Adrenal gland (tissue), 12 donors: ENCODE data around the gene UNC13D. TPM values are rescaled to one million over a fixed set of nuclear protein-coding genes. Genes with fewer than 3 reads are reported as not detected.

Source experiments
- DNase-seq, 7 donors: peaks; one replicate each; pipeline ENCODE4 v3.0.0-alpha.2; 2019 to 2020
- H3K27ac ChIP-seq, 5 donors: fragments of 200-600 bp; sonication (generic) in 4 of 5; 1 replicate in 3 of 5; 2 replicates in 2 of 5; pipeline versions ENCODE4 v1.5.1 to v1.8.0; 2016 to 2020; ENCODE audit warnings: mild to moderate bottlenecking in 1 of 5
- H3K27me3 ChIP-seq: fragments of 200-600 bp; 2 replicates; pipeline ENCODE4 v1.8.0; 2021
- H3K36me3 ChIP-seq, 2 donors: fragments of 200-600 bp; replicated peaks in 1 of 2; 1 replicate in 1 of 2; 2 replicates in 1 of 2; pipeline versions ENCODE4 v1.5.1 to v1.8.0; 2018 to 2022
- H3K4me1 ChIP-seq, 2 donors: fragments of 200-600 bp; replicated peaks in 1 of 2; 1 replicate in 1 of 2; 2 replicates in 1 of 2; pipeline versions ENCODE4 v1.5.1 to v1.8.0; 2018 to 2021
- H3K4me3 ChIP-seq, 4 donors: fragments of 200-600 bp; sonication (generic) in 3 of 4; one replicate each; pipeline ENCODE4 v1.5.1; 2016 to 2018
- H3K9me3 ChIP-seq, 3 donors: fragments of 200-600 bp; sonication (generic) in 1 of 3; replicated peaks in 1 of 3; 1 replicate in 2 of 3; 2 replicates in 1 of 3; pipeline versions ENCODE4 v1.5.1 to v1.8.0; 2016 to 2021
- POLR2A ChIP-seq, 2 donors: fragments of 450-650 bp; IDR thresholded peaks; one replicate each; pipeline ENCODE4 v1.6.1; 2017; ENCODE audit warnings: antibody characterized with exemption in 2 of 2, mild to moderate bottlenecking in 2 of 2, moderate library complexity in 1 of 2
- WGBS, 4 donors: extraction: QIAGEN DNeasy Blood & Tissue Kit in 2 of 4; methylation state at CpG; one replicate each; pipeline versions ENCODE4 v1.1.5 to v1.1.7; 2013 to 2017; 5-methylcytosine and 5-hydroxymethylcytosine counted together
- intact Hi-C, 2 donors: fragments of 100-400 bp; cut with DNase I; formaldehyde crosslinking; loops; one replicate each; pipeline versions ENCODE4 v1.14.1 to v1.15.0; 2022 to 2023
- polyA plus RNA-seq, 3 donors: library from polyadenylated mRNA; stranded (reverse); fragments of 200-250 nt in 2 of 3; fragments of 350-450 nt in 1 of 3; fragmentation: Illumina TruSeq in 1 of 3; extraction: RNeasy Lipid Tissue Mini Kit (QIAGEN cat#74804) in 1 of 3; gene quantifications; one replicate each; pipeline ENCODE4 v1.2.3, GENCODE V29; 2013 to 2014
- total RNA-seq, 9 donors: library from RNA; depleted of rRNA in 4 of 9; stranded (reverse); fragments of >200 nt in 4 of 9; fragments of 120-200 nt in 1 of 9; fragmentation: NEBNext Ultra II Directional in 1 of 9; extraction: Animal tissue kit (Norgen Biotek cat#: 25700) in 1 of 9; gene quantifications; one replicate each; pipeline versions ENCODE4 v1.1.0 to v1.2.4, GENCODE V29; 2013 to 2023
- TF ChIP-seq, protein P1 (sequence below), 6 experiments: fragments of 450-650 bp in 4 of 6; fragments of 200-600 bp in 2 of 6; sonication (generic) in 1 of 6; IDR thresholded peaks; 1 replicate in 5 of 6; 2 replicates in 1 of 6; pipeline versions ENCODE4 v1.5.1 to v1.8.0; 2016 to 2021; ENCODE audit warnings: antibody characterized with exemption in 6 of 6, mild to moderate bottlenecking in 2 of 6, moderate library complexity in 1 of 6
- donor health status: healthy with polysubstance abuse.
- donor health status: Bipolar disorder and iron deficiency.
- donor health status: DM: yes; HTN: yes; CAD: no.
- donor health status: DM: no; HTN: no; CAD: no.
- donor health status: DM: no; HTN: no; CAD: no.
- donor health status: DM: yes; HTN: yes; CAD: no.

UNC13D gene
- total and polyA plus RNA-seq, 12 donors = 3.0 to 47.5 (median 13.8) TPM

DNA sequence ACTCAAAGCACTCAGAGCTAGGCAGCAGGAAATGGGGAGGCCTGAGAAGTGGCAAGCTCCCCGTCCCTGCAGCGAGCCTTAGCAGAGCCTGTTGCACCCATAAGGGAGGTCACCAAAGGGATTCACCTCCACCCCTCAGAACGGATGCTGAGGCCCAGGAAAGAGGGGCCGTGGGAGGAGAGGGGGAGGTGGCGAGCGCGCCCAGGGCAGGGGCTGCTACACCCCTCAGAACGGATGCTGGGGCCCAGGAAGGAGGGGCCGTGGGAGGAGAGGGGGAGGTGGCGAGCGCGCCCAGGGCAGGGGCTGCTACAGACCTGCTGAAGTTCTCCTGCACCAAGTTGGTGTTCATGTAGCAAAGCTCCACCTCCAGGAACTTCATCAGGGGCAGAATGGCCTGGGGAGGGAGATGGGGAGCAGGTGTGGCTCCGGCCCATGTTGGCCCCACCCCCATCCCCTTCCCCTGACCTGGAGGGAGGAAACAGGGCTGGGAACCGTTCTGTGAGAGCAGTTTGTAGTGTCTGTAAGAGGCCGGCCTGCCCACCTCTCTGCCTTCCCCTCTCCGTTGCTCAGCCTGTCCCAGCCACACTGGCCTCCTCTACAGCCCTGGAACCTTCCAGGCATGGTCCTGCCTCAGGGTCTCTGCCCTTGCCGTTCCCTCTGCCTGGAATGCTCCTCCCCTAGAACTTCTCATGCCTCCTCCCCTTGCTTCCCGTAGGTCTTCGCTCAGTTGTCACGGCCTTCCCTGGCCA lies 11.4 kb downstream of the UNC13D start:
- intact Hi-C loops = no loop called here
- 56 to 70% (median 63%) methylated on average over 10 to 20 of the region's 20 CpGs for WGBS, 4 donors
- H3K27ac ChIP-seq = peak overlapping the region in 2 of 5 donors; percentile 69 to 71

DNA sequence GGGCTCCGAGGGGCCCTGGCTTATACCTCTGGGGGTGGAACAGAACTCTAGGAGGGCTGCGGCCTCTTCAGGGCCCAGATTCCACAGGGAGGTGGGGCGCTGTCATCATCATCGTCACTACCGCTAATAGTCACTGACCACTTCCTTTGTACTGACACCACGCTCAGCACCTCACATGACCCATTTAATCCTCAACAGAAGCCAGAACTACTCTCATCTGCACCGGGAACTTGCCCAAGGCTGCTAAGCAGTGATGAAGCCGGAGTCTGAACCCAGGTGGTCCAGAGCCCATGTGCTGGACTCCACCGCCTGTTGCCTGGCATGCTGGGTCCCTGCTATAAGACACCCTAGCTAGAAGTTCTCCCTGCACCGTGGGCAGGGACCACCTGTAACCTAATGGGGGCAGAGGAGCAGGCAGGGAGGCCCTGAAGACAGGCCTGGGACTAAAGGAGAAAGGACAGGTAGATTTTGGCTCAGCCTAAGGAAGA lies 12.0 kb downstream of the UNC13D start:
- peaks cover 8 to 12% of the 10 kb centered on the region in 2 donors for H3K4me1 ChIP-seq
- intact Hi-C loops = no loop called here
- 78 to 80% (median 79%) methylated on average over 7 to 10 of the region's 10 CpGs for WGBS, 4 donors
- H3K9me3 ChIP-seq = no peaks in the 10 kb centered on the region
- H3K27ac ChIP-seq = peak overlapping the region in 2 of 5 donors; percentile 69 to 71
- peak in 3 of 7 donors; percentile 39 to 84 (median 42) for DNase-seq
- no peak overlapping the region for H3K4me3 ChIP-seq
- no peak for TF ChIP-seq POLR2A (IDR thresholded peaks at IDR 0.05)
- TF ChIP-seq, protein P1, sequence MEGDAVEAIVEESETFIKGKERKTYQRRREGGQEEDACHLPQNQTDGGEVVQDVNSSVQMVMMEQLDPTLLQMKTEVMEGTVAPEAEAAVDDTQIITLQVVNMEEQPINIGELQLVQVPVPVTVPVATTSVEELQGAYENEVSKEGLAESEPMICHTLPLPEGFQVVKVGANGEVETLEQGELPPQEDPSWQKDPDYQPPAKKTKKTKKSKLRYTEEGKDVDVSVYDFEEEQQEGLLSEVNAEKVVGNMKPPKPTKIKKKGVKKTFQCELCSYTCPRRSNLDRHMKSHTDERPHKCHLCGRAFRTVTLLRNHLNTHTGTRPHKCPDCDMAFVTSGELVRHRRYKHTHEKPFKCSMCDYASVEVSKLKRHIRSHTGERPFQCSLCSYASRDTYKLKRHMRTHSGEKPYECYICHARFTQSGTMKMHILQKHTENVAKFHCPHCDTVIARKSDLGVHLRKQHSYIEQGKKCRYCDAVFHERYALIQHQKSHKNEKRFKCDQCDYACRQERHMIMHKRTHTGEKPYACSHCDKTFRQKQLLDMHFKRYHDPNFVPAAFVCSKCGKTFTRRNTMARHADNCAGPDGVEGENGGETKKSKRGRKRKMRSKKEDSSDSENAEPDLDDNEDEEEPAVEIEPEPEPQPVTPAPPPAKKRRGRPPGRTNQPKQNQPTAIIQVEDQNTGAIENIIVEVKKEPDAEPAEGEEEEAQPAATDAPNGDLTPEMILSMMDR (IDR thresholded peaks at IDR 0.05) = no peak
- H3K27me3 ChIP-seq = no peaks in the 10 kb centered on the region
- H3K36me3 ChIP-seq = peaks cover 0 to 16% of the 10 kb centered on the region in 2 donors

More for the DNA sequence above, 11.4 kb downstream of the UNC13D start:
- Histone ChIP-seq H3K36me3 (peaks cover 0 to 16% of the 10 kb centered on the region in 2 donors), H3K27me3 (no peaks in the 10 kb centered on the region), H3K9me3 (no peaks in the 10 kb centered on the region), H3K4me1 (peaks cover 2 to 6% of the 10 kb centered on the region in 2 donors), H3K4me3 (no peak overlapping the region)
- TF ChIP-seq, protein P1 (IDR thresholded peaks at IDR 0.05) = no peak
- no peak for TF ChIP-seq POLR2A (IDR thresholded peaks at IDR 0.05)
- no peak for DNase-seq

DNA sequence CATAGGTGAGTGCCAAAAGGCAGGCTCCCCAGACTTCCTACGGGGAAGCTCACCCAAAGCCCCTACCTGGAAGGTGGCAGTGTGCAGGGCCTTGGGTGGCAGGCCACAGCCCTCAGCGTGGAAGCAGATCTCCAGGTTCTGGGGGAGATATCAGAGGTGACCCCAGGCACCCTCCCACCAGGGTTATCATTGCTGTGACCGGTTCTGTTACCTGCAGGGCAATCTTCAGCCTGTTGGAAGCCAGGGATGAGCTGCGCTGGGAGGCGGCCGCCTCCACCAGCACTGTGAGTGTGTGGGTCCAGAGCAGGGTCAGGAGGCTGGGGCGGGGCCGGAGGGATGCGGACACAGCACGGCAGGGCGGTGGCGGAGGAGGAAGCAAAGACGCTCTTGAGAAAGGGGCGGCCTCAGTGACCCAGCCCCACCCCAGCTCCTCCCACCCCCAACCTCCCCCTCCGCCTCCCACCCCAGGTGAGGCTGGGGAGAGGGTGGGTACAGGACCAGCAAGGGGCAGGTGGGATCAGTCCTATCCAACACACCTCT lies 13.1 kb downstream of the UNC13D start:
- no peak for DNase-seq
- Histone ChIP-seq H3K4me3 (no peak overlapping the region), H3K4me1 (peaks cover 8 to 17% of the 10 kb centered on the region in 2 donors), H3K27ac (peak overlapping the region in 1 of 5 donors; percentile 65), H3K9me3 (no peaks in the 10 kb centered on the region), H3K27me3 (no peaks in the 10 kb centered on the region), H3K36me3 (peaks cover 0 to 12% of the 10 kb centered on the region in 2 donors)
- 86 to 93% (median 90%) methylated on average over 13 to 15 of the region's 15 CpGs for WGBS, 4 donors
- intact Hi-C loops = no loop called here
- TF ChIP-seq POLR2A (IDR thresholded peaks at IDR 0.05) = no peak
- TF ChIP-seq, protein P1 (IDR thresholded peaks at IDR 0.05) = no peak

DNA sequence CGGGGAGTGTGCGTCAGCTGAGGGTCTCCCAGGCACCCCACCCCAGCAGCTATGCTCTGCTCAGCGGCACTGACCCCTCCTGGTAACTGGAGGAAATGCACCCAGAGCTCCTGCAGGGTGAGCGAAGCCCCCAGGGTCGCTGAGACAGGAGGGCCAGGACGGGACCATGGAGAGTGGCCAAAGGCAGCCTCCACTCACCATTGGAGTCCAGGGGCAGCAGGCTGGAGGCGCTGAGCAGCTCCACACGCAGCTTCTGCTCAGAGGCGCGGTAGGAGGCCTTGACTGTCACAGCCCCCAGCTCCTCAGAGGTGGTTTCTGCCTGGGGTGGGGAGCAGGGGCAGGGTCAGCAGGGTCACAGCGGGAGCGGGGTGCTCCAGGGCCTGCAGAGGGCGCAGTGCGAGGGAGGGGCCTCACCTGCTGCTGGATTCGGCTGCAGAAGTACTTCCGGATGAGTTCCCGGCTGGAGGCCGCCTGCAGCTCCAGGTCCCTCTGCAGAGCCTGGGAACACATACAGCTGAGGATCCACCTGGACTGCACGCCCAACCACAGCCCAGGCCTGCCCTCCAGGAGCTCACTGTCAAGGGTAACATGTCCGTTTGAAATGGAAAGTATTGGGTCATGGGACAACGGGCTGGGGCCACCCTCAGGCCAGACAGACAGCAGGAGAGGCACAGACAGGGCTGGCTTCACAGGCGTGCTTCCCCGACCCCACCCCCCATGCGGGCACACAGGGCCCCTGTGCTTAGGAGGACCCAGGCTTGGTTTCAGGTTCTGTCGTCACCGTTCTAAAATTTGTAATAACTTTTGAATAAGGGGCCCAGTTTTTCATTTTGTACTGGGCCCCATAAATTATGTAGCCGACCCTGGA lies 13.8 kb downstream of the UNC13D start:
- H3K27me3 ChIP-seq = no peaks in the 10 kb centered on the region
- peaks cover 8 to 17% of the 10 kb centered on the region in 2 donors for H3K4me1 ChIP-seq
- intact Hi-C loops = no loop called here
- TF ChIP-seq, protein P1 (IDR thresholded peaks at IDR 0.05) = peak; percentile 22 to 56 (median 44)
- TF ChIP-seq POLR2A (IDR thresholded peaks at IDR 0.05) = no peak
- WGBS, 4 donors = 68 to 76% (median 70%) methylated on average over 9 to 27 of the region's 27 CpGs
- H3K9me3 ChIP-seq = no peaks in the 10 kb centered on the region
- H3K36me3 ChIP-seq = peaks cover 0 to 15% of the 10 kb centered on the region in 2 donors
- H3K27ac ChIP-seq = no peak overlapping the region
- no peak overlapping the region for H3K4me3 ChIP-seq
- no peak for DNase-seq
